Panc1 (cell line): ENCODE results near the gene FRY. TPM values are rescaled to one million over a fixed set of nuclear protein-coding genes. Genes with fewer than 3 reads are reported as not detected.

Source experiments
- ATAC-seq: fragments of 200-7000 bp; cut with Tn5 transposase; 2 replicates; pipeline ENCODE4 v1.9.1; 2020; ENCODE audit warnings: mild to moderate bottlenecking, moderate library complexity
- BruUV-seq: library from RNA; stranded (reverse); fragments of 400-500 nt; replicated peaks from 2 replicates; lab custom pipeline; 2021; lab: Mats Ljungman, UMichigan
- CTCF ChIA-PET: fragments of 300-600 bp; sonication (Branson Sonifier 250); formaldehyde crosslinking; loops from one replicate; lab custom pipeline; 2022; ENCODE audit warnings: antibody characterized with exemption; lab: Charles Lee
- POLR2A ChIA-PET: fragments of 300-600 bp; sonication (Branson Sonifier 250); formaldehyde crosslinking; loops from one replicate; lab custom pipeline; 2022; ENCODE audit warnings: antibody characterized with exemption; lab: Charles Lee
- DNase-seq: peaks from one replicate; pipeline ENCODE4 v3.0.0-alpha.2; 2010; ENCODE audit warnings: low read depth, low spot score
- H3K27ac ChIP-seq: 2 replicates; pipeline ENCODE4 v1.5.1; 2011; ENCODE audit warnings: mild to moderate bottlenecking, low read length, inconsistent platforms
- H3K27me3 ChIP-seq: fragments of 200-500 bp; sonication (Bioruptor generic); 2 replicates; pipeline ENCODE4 v1.6.0; 2014; ENCODE audit warnings: low read length, inconsistent platforms; ENCODE audit not compliant: control insufficient read depth, insufficient read depth
- H3K36me3 ChIP-seq: fragments of 200-500 bp; sonication (Bioruptor generic); 2 replicates; pipeline ENCODE4 v1.5.1; 2014; ENCODE audit warnings: inconsistent platforms, mild to moderate bottlenecking, low read length, moderate library complexity; ENCODE audit not compliant: control insufficient read depth, insufficient read depth
- H3K4me1 ChIP-seq: 2 replicates; pipeline ENCODE4 v1.5.1; 2011; ENCODE audit warnings: inconsistent platforms, mild to moderate bottlenecking, low read length, moderate library complexity; ENCODE audit not compliant: control insufficient read depth, insufficient read depth
- H3K4me3 ChIP-seq, 2 experiments: 2 replicates each; pipeline ENCODE4 v1.5.1; 2011 to 2012; ENCODE audit warnings: low read depth in 2 of 2, low read length in 2 of 2, mild to moderate bottlenecking in 2 of 2, inconsistent platforms in 1 of 2, moderate library complexity in 1 of 2
- H3K9me3 ChIP-seq: fragments of 200-500 bp; sonication (Bioruptor generic); 2 replicates; pipeline ENCODE4 v1.5.1; 2014; ENCODE audit warnings: low read depth, mild to moderate bottlenecking, inconsistent platforms, low read length, moderate library complexity; ENCODE audit not compliant: control insufficient read depth, insufficient read depth
- POLR2AphosphoS5 ChIP-seq: IDR thresholded peaks from 2 replicates; pipeline ENCODE4 v1.6.1; 2012; ENCODE audit warnings: mild to moderate bottlenecking, low read depth, low read length, moderate library complexity
- REST ChIP-seq, 2 experiments: IDR thresholded peaks; 2 replicates each; pipeline ENCODE4 v1.6.1; 2011 to 2012; ENCODE audit warnings: low read depth in 2 of 2, control low read depth in 1 of 2, low read length in 1 of 2, mild to moderate bottlenecking in 1 of 2, moderate library complexity in 1 of 2; ENCODE audit not compliant: insufficient read depth in 1 of 2
- SIN3A ChIP-seq: IDR thresholded peaks from 2 replicates; pipeline ENCODE4 v1.6.1; 2012; ENCODE audit warnings: low read depth, mild to moderate bottlenecking, low read length, moderate library complexity, borderline replicate concordance; ENCODE audit not compliant: insufficient read depth
- TCF7L2 ChIP-seq: IDR thresholded peaks from 2 replicates; pipeline ENCODE4 v1.6.1; 2011; ENCODE audit warnings: mild to moderate bottlenecking, low read depth, low read length, inconsistent platforms
- in situ Hi-C: cut with HindIII; loops from 2 replicates; pipeline ENCODE4 v1.10.0; 2016; ENCODE audit warnings: low sequenced_read_pairs, low pct_unique_long_range_greater_than_20kb
- intact Hi-C: fragments of 100-400 bp; cut with micrococcal nuclease; formaldehyde crosslinking; loops from one replicate; pipeline ENCODE4 v1.10.0; 2022; ENCODE audit not compliant: unreplicated experiment
- total RNA-seq: library from RNA; stranded (reverse); gene quantifications from one replicate; pipeline ENCODE4 v1.2.1, GENCODE V29; 2021; ENCODE audit not compliant: unreplicated experiment
- TF ChIP-seq, protein P1 (sequence below): fragments of 450-650 bp; IDR thresholded peaks from 2 replicates; pipeline ENCODE4 v1.5.1; 2017; ENCODE audit warnings: mild to moderate bottlenecking

FRY gene
- total RNA-seq, 1 experiment from 2014 or later: 0.18 TPM

- in situ Hi-C loops: no loop called here
- no peaks in the 10 kb centered on the region for H3K9me3 ChIP-seq
- TF ChIP-seq TCF7L2 (no peak), REST (IDR thresholded peaks at IDR 0.05; ENCODE audit: insufficient read depth in 1 of 2, low read depth in 2 of 2, low read length in 1 of 2) (no peak), SIN3A (no peak), POLR2AphosphoS5 (no peak)
- TF ChIP-seq, protein P1, sequence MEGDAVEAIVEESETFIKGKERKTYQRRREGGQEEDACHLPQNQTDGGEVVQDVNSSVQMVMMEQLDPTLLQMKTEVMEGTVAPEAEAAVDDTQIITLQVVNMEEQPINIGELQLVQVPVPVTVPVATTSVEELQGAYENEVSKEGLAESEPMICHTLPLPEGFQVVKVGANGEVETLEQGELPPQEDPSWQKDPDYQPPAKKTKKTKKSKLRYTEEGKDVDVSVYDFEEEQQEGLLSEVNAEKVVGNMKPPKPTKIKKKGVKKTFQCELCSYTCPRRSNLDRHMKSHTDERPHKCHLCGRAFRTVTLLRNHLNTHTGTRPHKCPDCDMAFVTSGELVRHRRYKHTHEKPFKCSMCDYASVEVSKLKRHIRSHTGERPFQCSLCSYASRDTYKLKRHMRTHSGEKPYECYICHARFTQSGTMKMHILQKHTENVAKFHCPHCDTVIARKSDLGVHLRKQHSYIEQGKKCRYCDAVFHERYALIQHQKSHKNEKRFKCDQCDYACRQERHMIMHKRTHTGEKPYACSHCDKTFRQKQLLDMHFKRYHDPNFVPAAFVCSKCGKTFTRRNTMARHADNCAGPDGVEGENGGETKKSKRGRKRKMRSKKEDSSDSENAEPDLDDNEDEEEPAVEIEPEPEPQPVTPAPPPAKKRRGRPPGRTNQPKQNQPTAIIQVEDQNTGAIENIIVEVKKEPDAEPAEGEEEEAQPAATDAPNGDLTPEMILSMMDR: no peak
- H3K27ac ChIP-seq: no peak overlapping the region
- ChIA-PET CTCF (no interaction called here), POLR2A (no interaction called here)
- no peak for ATAC-seq
- no peaks in the 10 kb centered on the region for H3K36me3 ChIP-seq
- H3K4me1 ChIP-seq: no peaks in the 10 kb centered on the region
- no peak overlapping the region for H3K4me3 ChIP-seq
- H3K27me3 ChIP-seq: no peaks in the 10 kb centered on the region
- intact Hi-C loops: no loop called here
- no peak for DNase-seq
- BruUV-seq: no TSS peak
These were observed 83.5 kb downstream of the FRY start for GRCh38 chr13:32115066-32115465.

DNA sequence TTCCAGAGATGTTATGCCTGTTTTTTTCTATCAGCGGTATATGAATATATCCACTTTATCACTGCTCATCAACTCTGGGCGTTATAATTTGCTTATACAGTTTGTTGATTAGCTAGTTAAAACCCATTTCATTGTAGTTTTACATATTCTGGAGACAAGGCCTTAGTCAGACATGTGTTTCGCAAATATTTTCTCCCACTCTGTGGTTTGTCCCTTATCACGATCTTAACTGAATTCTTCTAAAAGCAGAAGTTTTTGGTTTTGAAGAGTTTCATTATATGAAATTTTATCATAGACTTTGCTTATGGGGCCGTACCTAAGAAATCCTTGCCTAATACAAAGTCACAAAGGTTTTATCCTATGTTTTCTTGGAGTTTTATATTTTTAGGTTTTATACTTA, 84.6 kb downstream of the FRY start:
- intact Hi-C loops: no loop called here
- no peaks in the 10 kb centered on the region for H3K36me3 ChIP-seq
- ATAC-seq (no peak), DNase-seq (no peak)
- no peaks in the 10 kb centered on the region for H3K4me1 ChIP-seq
- CTCF ChIA-PET: no interaction called here
- POLR2A ChIA-PET: interaction anchor here (0.6 kb wide), 1 partner anchor 212 kb away, joined by 7 read pairs; no protein-coding TSS in a partner anchor
- in situ Hi-C loops: no loop called here
- no peak for TF ChIP-seq TCF7L2
- TF ChIP-seq SIN3A: no peak
- TF ChIP-seq REST (IDR thresholded peaks at IDR 0.05; ENCODE audit: insufficient read depth in 1 of 2, low read depth in 2 of 2, low read length in 1 of 2): no peak
- no peak for TF ChIP-seq POLR2AphosphoS5
- TF ChIP-seq, protein P1: no peak
- H3K9me3 ChIP-seq: no peaks in the 10 kb centered on the region
- BruUV-seq: no TSS peak
- no peaks in the 10 kb centered on the region for H3K27me3 ChIP-seq
- H3K27ac ChIP-seq: no peak overlapping the region
- no peak overlapping the region for H3K4me3 ChIP-seq
